Measurements from ENCODE around the gene LPP. TPM values are rescaled to one million over a fixed set of nuclear protein-coding genes. Genes with fewer than 3 reads are reported as not detected.

Gene LPP
- total and polyA plus RNA-seq, 2 of the 13 experiments (the other 11 are each of a cell fraction or from before 2014, with no cell fraction given): 19.2 to 29.9 TPM

DNA sequence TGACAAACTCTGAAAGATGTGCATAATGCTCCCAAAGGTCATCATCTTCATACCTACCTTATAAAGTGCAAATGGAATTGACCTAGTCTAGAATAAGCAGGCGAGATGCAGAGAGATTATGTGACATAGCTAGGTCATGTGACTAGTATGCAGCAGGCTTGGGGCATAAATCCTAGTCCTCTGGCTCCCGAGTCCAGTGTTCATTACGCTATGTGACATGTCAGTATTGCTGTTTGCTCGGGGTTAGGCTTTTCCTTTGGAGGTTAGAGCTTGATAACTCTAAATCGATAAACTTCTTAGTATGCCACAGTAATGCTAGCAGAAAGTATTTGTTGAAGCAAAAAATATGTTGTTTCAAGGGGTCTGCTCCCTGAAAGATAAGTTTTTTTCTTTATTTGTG lies 536.1 kb downstream of the LPP start (continued):
- TF ChIP-seq ZFP82 (CRISPR knock-in tag; IDR thresholded peaks at IDR 0.05; ENCODE audit: borderline replicate concordance) (no peak), ATF7-NPFF (CRISPR knock-in tag; IDR thresholded peaks at IDR 0.05; ENCODE audit: low read depth) (no peak), CEBPG (CRISPR knock-in tag; IDR thresholded peaks at IDR 0.05) (no peak)
- TF ChIP-seq, protein P1, sequence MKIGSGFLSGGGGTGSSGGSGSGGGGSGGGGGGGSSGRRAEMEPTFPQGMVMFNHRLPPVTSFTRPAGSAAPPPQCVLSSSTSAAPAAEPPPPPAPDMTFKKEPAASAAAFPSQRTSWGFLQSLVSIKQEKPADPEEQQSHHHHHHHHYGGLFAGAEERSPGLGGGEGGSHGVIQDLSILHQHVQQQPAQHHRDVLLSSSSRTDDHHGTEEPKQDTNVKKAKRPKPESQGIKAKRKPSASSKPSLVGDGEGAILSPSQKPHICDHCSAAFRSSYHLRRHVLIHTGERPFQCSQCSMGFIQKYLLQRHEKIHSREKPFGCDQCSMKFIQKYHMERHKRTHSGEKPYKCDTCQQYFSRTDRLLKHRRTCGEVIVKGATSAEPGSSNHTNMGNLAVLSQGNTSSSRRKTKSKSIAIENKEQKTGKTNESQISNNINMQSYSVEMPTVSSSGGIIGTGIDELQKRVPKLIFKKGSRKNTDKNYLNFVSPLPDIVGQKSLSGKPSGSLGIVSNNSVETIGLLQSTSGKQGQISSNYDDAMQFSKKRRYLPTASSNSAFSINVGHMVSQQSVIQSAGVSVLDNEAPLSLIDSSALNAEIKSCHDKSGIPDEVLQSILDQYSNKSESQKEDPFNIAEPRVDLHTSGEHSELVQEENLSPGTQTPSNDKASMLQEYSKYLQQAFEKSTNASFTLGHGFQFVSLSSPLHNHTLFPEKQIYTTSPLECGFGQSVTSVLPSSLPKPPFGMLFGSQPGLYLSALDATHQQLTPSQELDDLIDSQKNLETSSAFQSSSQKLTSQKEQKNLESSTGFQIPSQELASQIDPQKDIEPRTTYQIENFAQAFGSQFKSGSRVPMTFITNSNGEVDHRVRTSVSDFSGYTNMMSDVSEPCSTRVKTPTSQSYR (CRISPR knock-in tag; IDR thresholded peaks at IDR 0.05; ENCODE audit: borderline replicate concordance): no peak
- TF ChIP-seq, protein P2, sequence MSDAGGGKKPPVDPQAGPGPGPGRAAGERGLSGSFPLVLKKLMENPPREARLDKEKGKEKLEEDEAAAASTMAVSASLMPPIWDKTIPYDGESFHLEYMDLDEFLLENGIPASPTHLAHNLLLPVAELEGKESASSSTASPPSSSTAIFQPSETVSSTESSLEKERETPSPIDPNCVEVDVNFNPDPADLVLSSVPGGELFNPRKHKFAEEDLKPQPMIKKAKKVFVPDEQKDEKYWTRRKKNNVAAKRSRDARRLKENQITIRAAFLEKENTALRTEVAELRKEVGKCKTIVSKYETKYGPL (CRISPR knock-in tag; IDR thresholded peaks at IDR 0.05): no peak

DNA sequence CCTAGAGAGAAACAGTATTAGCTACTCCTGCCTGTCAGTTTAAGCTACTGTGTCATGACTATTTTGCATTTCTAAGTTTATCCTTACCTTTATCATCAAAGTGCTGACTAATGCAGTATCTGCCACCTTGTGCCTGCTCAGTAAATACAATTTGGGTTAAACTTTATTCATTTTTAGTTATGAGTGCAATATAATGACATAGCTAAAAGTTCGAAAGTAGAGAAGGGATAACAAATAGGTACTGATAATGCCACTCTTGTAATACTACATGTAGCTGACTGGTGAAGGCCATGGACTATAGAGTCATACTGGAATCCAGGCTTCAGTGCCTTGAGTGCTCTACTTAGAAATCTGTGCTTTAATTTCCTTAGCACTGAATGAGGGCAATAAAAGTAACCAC lies 537.0 kb downstream of the LPP start:
- Histone ChIP-seq H3K27ac (ENCODE audit: extremely low read length, insufficient read depth, low read length) (no peak overlapping the region), H3K79me2 (ENCODE audit: insufficient read depth, low read length) (no peaks in the 10 kb centered on the region), H3K4me3 (replicated peaks in 1 of 3; ENCODE audit: insufficient read depth in 1 of 3, low read depth in 2 of 3, low read length in 3 of 3) (no peak overlapping the region), H3K27me3 (ENCODE audit: control insufficient read depth in 1 of 2, insufficient read depth in 2 of 2, low read length in 2 of 2) (no peaks in the 10 kb centered on the region), H4K20me1 (ENCODE audit: insufficient read depth, low read length) (no peaks in the 10 kb centered on the region), H3K4me2 (ENCODE audit: low read depth, low read length) (no peak overlapping the region), H3K9ac (ENCODE audit: insufficient read depth, low read depth, low read length) (no peak overlapping the region), H3K9me3 (ENCODE audit: low read length) (no peaks in the 10 kb centered on the region), H3K4me1 (ENCODE audit: insufficient read depth, low read length) (peaks cover 21% of the 10 kb centered on the region), H3K36me3 (replicated peaks in 1 of 2; ENCODE audit: control insufficient read depth in 1 of 2, insufficient read depth in 2 of 2, low read length in 2 of 2) (0 out of 5 replicates have a peak, but pooled peaks cover 0 to 1% of the 10 kb centered on the region in 2 experiments), H2AFZ (ENCODE audit: low read length) (no peak overlapping the region)
- intact Hi-C loops (cut with micrococcal nuclease; ENCODE audit: unreplicated experiment): no loop called here
- ATAC-seq (no peak), FAIRE-seq (no peak), DNase-seq (ENCODE audit: low spot score) (no peak)
- BruUV-seq (replicated peaks): no TSS peak
- ChIA-PET POLR2A (no interaction called here), CTCF (ENCODE audit: low intra/inter-chr PET ratio, low total read pairs) (no interaction called here)
- WGBS (ENCODE audit: low lambda C conversion rate): 95% methylated on average over 1 of the region's 1 CpG
- in situ Hi-C loops (cut with HindIII; ENCODE audit: extremely low pct_ligation_motif_present, low pct_unique_long_range_greater_than_20kb): no loop called here
- TF ChIP-seq MAFF (IDR thresholded peaks at IDR 0.05; ENCODE audit: low read depth, low read length) (peak; percentile 83), MAFK (conservative IDR thresholded peaks at IDR 0.05 in 1 of 2, IDR thresholded peaks at IDR 0.05 in 1 of 2; ENCODE audit: low read length in 2 of 2) (peak; percentile 76 to 91), GATA4 (IDR thresholded peaks at IDR 0.05; ENCODE audit: borderline replicate concordance, low read depth) (no peak)
